Ovary (tissue), 9 donors: ENCODE data around the gene DICER1. TPM values are rescaled to one million over a fixed set of nuclear protein-coding genes. Genes with fewer than 3 reads are reported as not detected.

Experiments used
- DNase-seq, 5 donors: peaks; one replicate each; pipeline ENCODE4 v3.0.0-alpha.2; 2019 to 2020
- H3K27ac ChIP-seq, 2 donors: fragments of 200-600 bp; one replicate each; pipeline versions ENCODE4 v1.5.1 to v1.8.0; 2019 to 2022
- H3K27me3 ChIP-seq: fragments of 200-600 bp; one replicate; pipeline ENCODE4 v1.8.0; 2022
- H3K36me3 ChIP-seq: fragments of 200-600 bp; sonication (generic); one replicate; pipeline ENCODE4 v1.5.1; 2019
- H3K4me1 ChIP-seq: one replicate; pipeline ENCODE4 v1.8.1; 2013; ENCODE audit warnings: mild to moderate bottlenecking, moderate library complexity; ENCODE audit not compliant: insufficient read depth
- H3K4me3 ChIP-seq: fragments of 200-600 bp; sonication (generic); one replicate; pipeline ENCODE4 v1.5.1; 2017
- H3K9me3 ChIP-seq, 2 donors: fragments of 200-600 bp in 1 of 2; sonication (generic) in 1 of 2; one replicate each; pipeline versions ENCODE4 v1.5.1 to v1.8.1; 2013 to 2019; ENCODE audit warnings: mild to moderate bottlenecking in 1 of 2, moderate library complexity in 1 of 2
- EP300 ChIP-seq: sonication (generic); formaldehyde crosslinking; IDR thresholded peaks from one replicate; pipeline ENCODE4 v1.6.1; 2017; ENCODE audit warnings: antibody characterized with exemption
- POLR2A ChIP-seq: fragments of 450-650 bp; IDR thresholded peaks from one replicate; pipeline ENCODE4 v1.6.1; 2017; ENCODE audit warnings: antibody characterized with exemption, mild to moderate bottlenecking, moderate library complexity
- WGBS, 3 donors: extraction: QIAGEN DNeasy Blood & Tissue Kit in 1 of 3; methylation state at CpG; one replicate each; pipeline versions ENCODE4 v1.1.5 to v1.1.7; 2013 to 2017; 5-methylcytosine and 5-hydroxymethylcytosine counted together
- intact Hi-C, 4 donors: fragments of 100-400 bp; cut with DNase I; formaldehyde crosslinking; loops; one replicate each; pipeline versions ENCODE4 v1.11.0 to v1.15.1; 2022 to 2023
- polyA plus RNA-seq, 2 donors: library from polyadenylated mRNA; stranded (reverse); fragments of 200-250 nt in 1 of 2; fragments of 350-450 nt in 1 of 2; fragmentation: Illumina TruSeq in 1 of 2; extraction: RNeasy Lipid Tissue Mini Kit (QIAGEN cat#74804) in 1 of 2; gene quantifications; one replicate each; pipeline ENCODE4 v1.2.3, GENCODE V29; 2013 to 2014
- total RNA-seq, 7 donors: library from RNA; depleted of rRNA in 2 of 7; stranded (reverse); fragments of >200 nt in 2 of 7; fragmentation: NEBNext Ultra II Directional in 3 of 7; extraction: Animal tissue kit (Norgen Biotek cat#: 25700) in 3 of 7; gene quantifications; one replicate each; pipeline versions ENCODE4 v1.1.0 to v1.2.4, GENCODE V29; 2016 to 2023
- TF ChIP-seq, protein P1 (sequence below), 3 donors: fragments of 450-650 bp in 2 of 3; fragments of 200-600 bp in 1 of 3; IDR thresholded peaks; one replicate each; pipeline versions ENCODE4 v1.5.1 to v1.8.0; 2016 to 2022; ENCODE audit warnings: antibody characterized with exemption in 3 of 3, mild to moderate bottlenecking in 1 of 3
- donor health status: DM: no; HTN: no; CAD: no; lungs with moderate emphysema.
- donor health status: DM: no; HTN: no; CAD: no.
- donor health status: Bipolar disorder and iron deficiency.
- donor health status: DM: yes; HTN: yes; CAD: no.
- donor health status: DM: no; HTN: no; CAD: no.
- donor health status: DM: yes; HTN: yes; CAD: no.

The DICER1 gene
- total and polyA plus RNA-seq, 9 donors, result 9.6 to 54.7 (median 47.4) TPM

DNA sequence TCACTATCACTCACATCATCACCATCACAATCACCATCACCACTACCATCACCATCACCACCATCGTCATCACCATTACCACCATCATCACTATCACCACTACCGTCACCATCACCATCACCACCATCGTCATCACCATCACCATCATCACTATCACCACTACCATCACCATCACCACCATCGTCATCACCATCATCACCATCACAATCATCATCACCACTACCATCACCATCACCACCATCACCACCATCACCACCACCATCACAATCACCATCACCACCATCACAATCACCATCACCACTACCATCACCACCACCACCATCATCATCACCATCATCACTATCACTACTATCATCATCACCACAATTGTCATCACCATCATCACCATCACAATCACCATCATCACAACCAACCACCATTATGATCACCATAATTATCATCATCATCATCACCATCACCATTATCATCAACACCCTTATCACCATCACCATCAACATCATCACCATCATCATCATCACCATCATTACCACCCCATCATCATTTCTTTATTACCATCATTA, 90.8 kb downstream of the DICER1 start:
- Histone ChIP-seq H3K27me3 (no peaks in the 10 kb centered on the region), H3K9me3 (no peaks in the 10 kb centered on the region), H3K36me3 (no peaks in the 10 kb centered on the region), H3K27ac (no peak overlapping the region), H3K4me3 (no peak overlapping the region), H3K4me1 (no peaks in the 10 kb centered on the region)
- intact Hi-C loops, result no loop called here
- DNase-seq, result no peak
- no peak for TF ChIP-seq POLR2A
- TF ChIP-seq EP300, result no peak
- 96 to 97% (median 96%) methylated on average over 4 of the region's 4 CpGs for WGBS, 3 donors

DNA sequence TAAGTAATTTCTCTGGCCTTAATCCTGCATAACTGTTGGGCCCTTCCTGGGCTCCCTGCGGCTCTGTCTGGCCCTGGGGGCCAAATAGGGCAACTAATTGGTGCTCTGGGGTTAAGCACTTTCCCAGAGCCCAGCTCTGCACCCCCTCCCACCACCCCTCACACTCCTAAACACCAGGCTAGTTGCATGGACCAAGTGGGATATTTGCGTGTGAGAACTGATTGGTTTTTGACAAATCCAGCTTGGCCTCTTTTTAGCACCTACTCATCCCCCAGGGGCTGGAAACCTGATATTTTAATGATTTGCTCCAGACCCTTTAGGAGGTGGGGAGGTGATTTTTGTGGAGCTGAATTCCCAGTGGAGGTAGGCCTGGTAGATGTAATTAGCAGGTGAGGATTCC, 91.9 kb downstream of the DICER1 start:
- Histone ChIP-seq H3K4me3 (no peak overlapping the region), H3K9me3 (no peaks in the 10 kb centered on the region), H3K36me3 (no peaks in the 10 kb centered on the region), H3K27ac (no peak overlapping the region), H3K27me3 (no peaks in the 10 kb centered on the region), H3K4me1 (no peaks in the 10 kb centered on the region)
- no peak for DNase-seq
- TF ChIP-seq POLR2A, result no peak
- no peak for TF ChIP-seq EP300
- TF ChIP-seq, protein P1, sequence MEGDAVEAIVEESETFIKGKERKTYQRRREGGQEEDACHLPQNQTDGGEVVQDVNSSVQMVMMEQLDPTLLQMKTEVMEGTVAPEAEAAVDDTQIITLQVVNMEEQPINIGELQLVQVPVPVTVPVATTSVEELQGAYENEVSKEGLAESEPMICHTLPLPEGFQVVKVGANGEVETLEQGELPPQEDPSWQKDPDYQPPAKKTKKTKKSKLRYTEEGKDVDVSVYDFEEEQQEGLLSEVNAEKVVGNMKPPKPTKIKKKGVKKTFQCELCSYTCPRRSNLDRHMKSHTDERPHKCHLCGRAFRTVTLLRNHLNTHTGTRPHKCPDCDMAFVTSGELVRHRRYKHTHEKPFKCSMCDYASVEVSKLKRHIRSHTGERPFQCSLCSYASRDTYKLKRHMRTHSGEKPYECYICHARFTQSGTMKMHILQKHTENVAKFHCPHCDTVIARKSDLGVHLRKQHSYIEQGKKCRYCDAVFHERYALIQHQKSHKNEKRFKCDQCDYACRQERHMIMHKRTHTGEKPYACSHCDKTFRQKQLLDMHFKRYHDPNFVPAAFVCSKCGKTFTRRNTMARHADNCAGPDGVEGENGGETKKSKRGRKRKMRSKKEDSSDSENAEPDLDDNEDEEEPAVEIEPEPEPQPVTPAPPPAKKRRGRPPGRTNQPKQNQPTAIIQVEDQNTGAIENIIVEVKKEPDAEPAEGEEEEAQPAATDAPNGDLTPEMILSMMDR (IDR thresholded peaks at IDR 0.05), result no peak
- WGBS, 3 donors, result 54 to 61% (median 59%) methylated on average over 2 of the region's 2 CpGs
- intact Hi-C loops, result no loop called here

DNA sequence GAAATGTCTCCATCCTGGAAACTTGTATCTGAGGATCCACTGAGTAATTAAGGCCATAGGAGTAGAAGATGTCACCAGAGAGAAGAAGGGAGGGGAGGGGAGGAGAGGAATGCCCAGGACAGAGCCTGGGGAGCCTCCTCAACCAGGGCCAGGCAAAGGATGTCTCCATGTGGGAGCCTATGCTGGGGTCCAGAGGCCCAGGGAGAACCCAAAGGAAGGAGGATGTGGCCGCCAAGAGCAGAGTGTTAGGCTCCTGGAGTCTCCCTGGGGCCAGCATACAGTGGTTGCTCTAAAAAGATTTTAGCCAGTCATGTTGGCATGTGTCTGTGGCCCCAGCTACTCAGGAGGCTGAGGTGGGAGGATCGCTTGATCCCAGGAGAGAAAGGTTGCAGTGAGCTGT, 92.6 kb downstream of the DICER1 start:
- no peaks in the 10 kb centered on the region for H3K27me3 ChIP-seq
- no peak for TF ChIP-seq POLR2A
- TF ChIP-seq EP300, result no peak
- TF ChIP-seq, protein P1 (IDR thresholded peaks at IDR 0.05), result no peak
- H3K36me3 ChIP-seq, result no peaks in the 10 kb centered on the region
- 96 to 97% (median 97%) methylated on average over 2 of the region's 2 CpGs for WGBS, 3 donors
- no peak for DNase-seq
- no peaks in the 10 kb centered on the region for H3K9me3 ChIP-seq
- H3K4me3 ChIP-seq, result no peak overlapping the region
- no peak overlapping the region for H3K27ac ChIP-seq
- intact Hi-C loops, result no loop called here
- H3K4me1 ChIP-seq, result no peaks in the 10 kb centered on the region

DNA sequence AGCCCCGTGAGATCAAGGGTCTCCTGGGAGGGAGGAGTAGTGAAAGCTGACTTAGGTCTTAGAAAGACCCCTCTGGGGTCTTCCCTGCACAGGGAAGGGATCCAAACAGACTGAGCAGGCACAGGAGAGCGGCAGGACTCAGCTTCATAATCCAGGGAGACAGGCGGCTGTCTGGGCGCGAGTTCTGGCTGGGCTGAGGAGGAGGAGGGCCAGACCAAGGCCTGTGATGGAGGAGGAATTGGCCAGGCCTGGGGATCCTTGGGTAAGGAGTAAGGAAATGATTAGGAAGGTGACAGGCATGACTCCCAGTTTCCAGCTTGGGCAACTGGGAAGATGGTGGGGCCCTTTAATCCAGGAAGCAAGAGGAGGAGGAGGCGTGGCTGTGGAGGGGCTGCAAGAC, 93.1 kb downstream of the DICER1 start:
- H3K9me3 ChIP-seq, result no peaks in the 10 kb centered on the region
- TF ChIP-seq, protein P1 (IDR thresholded peaks at IDR 0.05), result no peak
- TF ChIP-seq POLR2A (no peak), EP300 (no peak)
- DNase-seq, result no peak

DNA sequence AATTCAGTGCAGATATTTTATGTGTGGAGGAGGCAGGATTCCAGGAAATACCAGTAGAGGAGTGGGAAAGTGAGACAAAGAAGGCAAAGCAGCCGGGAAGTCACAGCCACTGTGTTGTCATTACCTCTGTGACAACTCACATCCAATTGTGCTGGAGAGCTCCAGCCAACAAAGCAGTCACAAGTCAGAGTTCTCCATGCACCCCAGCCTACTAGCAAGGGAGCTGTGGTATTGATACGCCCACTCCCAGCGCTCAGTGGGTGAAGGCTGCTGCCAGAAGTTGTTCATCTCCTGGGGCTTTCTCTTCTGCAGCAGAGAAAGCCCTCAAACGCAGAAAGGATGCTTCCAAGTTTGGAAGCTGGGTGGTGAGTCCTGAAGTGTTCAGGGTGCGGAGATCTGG, 93.9 kb downstream of the DICER1 start:
- Histone ChIP-seq H3K27me3 (no peaks in the 10 kb centered on the region), H3K27ac (no peak overlapping the region), H3K4me3 (no peak overlapping the region), H3K36me3 (no peaks in the 10 kb centered on the region), H3K9me3 (no peaks in the 10 kb centered on the region), H3K4me1 (no peaks in the 10 kb centered on the region)
- DNase-seq, result no peak
- WGBS, 3 donors, result 46 to 65% (median 48%) methylated on average over 5 of the region's 5 CpGs
- TF ChIP-seq EP300 (no peak), POLR2A (no peak)
- TF ChIP-seq, protein P1 (IDR thresholded peaks at IDR 0.05), result no peak
- intact Hi-C loops, result no loop called here

More for the DNA sequence above, 93.1 kb downstream of the DICER1 start:
- H3K4me3 ChIP-seq, result no peak overlapping the region
- 92 to 94% (median 94%) methylated on average over 6 of the region's 6 CpGs for WGBS, 3 donors
- no peak overlapping the region for H3K27ac ChIP-seq
- H3K36me3 ChIP-seq, result no peaks in the 10 kb centered on the region
- no peaks in the 10 kb centered on the region for H3K27me3 ChIP-seq
- intact Hi-C loops, result no loop called here
- H3K4me1 ChIP-seq, result no peaks in the 10 kb centered on the region
